ENCODE measurements around the gene SCD.
"Not testable (repeated sequence)": the region's sequence is repeated elsewhere in the genome, so short reads cannot be mapped to it uniquely, and the experiment has no call there.

Gene SCD

DNA sequence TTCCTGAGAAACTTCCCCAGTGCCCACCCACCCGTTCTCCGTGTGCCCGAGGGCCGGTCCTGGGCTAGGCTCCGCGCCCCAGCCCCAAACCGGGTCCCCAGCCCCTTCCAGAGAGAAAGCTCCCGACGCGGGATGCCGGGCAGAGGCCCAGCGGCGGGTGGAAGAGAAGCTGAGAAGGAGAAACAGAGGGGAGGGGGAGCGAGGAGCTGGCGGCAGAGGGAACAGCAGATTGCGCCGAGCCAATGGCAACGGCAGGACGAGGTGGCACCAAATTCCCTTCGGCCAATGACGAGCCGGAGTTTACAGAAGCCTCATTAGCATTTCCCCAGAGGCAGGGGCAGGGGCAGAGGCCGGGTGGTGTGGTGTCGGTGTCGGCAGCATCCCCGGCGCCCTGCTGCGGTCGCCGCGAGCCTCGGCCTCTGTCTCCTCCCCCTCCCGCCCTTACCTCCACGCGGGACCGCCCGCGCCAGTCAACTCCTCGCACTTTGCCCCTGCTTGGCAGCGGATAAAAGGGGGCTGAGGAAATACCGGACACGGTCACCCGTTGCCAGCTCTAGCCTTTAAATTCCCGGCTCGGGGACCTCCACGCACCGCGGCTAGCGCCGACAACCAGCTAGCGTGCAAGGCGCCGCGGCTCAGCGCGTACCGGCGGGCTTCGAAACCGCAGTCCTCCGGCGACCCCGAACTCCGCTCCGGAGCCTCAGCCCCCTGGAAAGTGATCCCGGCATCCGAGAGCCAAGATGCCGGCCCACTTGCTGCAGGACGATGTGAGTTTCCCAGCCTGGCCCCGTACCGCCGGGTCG lies at the start of gene SCD:
TSS of gene SCD (plus strand) at position 469 of the 803 bp plus-strand sequence. CDS start at position 741, 272 bp downstream.
- peak; percentile 44 to 51 (median 50) for DNase-seq (ENCODE audit: low read depth in 3 of 3)

DNA sequence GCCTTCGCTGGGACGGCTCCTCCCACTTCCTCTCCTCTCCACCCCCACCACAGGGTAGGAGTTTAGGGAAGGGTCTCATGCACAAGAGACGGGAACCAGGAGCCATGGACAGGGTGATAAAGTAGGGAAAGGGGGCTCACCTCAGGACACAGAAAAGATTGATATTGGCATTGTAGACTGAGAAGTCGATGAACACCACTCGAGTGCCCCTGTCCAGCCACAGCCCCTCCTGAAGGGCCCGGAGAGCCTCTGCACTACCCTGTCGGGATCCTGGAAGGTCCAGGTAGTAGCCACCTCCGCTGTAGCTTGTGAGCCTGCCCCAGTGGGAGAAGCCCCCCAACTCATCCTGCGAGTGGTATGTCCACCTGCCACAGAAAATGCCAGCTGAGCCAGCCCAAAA lies 49.8 kb upstream of the SCD start:
- DNase-seq (ENCODE audit: low read depth in 3 of 3): no peak

DNA sequence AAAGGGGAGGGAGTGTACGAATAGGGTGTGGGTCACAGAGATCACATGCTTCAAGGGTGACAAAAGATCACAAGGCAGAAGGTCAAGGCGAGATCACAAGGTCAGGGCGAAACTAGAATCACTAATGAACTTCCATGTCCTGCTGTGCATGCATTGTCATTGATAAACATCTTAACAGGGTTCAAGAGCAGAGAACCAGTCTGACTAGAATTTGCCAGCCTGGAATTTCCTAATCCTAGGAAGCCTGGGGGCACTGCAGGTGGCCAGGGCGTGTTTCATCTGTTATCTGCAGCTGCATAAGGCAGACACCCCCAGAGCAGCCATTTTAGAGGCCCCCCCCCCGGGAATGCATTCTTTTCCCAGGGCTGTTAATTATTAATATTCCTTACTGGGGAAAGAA lies 45.9 kb upstream of the SCD start:
- DNase-seq (ENCODE audit: low read depth in 3 of 3): not testable (repeated sequence)

DNA sequence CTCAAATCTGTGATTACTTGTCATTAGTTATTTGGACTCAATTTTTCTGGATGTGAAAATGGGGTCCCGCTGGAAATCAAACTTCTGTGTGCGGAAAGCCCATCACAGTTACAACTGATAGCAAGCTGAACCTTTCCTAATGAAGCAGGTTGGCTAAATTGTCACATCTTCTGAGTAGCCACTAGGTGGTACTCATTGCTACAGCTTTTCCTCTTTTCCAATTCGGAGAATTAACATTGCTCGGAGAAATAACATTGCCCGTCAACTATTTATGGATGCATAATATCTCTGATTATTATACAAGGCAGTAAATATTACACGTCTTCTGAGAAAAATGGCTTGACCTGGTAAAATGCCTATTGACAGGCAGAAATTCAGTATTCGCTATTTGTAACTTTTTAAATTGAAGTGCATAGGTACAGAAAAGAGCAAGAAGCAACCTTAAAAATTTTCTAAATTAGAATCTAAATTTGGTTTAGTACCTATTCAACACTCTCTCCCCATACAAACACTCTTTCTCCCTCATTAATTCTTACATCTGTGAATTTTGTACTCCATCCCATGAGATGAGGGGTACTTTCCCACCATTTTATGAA lies 43.2 kb upstream of the SCD start:
- DNase-seq (ENCODE audit: low read depth in 3 of 3): no peak

DNA sequence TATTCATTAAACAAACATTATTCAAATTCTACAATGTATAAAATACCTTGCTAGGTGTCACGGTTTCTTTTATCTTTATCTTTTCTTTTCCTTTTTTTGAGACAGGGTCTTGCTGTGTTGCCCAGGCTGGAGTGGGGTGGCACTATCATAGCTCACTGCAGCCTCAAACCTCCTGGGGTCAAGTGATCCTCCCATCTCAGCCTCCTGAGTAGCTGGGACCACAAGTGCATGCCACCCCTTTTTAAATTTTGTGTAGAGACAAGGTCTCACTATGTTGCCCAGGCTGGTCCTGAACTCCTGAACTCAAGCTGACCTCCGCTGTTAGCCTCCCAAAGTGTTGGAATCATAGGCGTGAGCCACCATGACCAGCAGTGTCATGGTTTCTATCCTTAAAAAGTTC lies 42.6 kb upstream of the SCD start:
- no peak for DNase-seq (ENCODE audit: low read depth in 3 of 3)

DNA sequence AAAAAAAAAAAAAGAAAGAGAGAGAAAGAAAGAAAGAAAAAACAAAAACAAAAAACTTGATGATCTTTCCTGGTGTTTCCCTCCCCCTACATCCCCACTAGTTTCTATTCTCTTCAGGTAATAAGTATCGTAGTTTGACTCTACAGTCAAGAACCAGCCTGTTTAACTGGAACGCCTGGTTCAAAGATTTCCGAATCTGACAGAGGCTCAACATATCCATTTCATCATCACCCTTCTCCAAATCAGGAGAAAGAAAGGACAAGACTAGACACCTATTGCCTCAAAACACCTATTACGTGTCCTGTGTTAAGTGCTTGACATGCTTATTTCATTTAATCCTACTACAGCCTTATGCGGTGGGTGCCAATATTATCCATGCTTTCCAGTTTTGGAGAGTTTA lies 40.2 kb upstream of the SCD start:
- no peak for DNase-seq (ENCODE audit: low read depth in 3 of 3)

DNA sequence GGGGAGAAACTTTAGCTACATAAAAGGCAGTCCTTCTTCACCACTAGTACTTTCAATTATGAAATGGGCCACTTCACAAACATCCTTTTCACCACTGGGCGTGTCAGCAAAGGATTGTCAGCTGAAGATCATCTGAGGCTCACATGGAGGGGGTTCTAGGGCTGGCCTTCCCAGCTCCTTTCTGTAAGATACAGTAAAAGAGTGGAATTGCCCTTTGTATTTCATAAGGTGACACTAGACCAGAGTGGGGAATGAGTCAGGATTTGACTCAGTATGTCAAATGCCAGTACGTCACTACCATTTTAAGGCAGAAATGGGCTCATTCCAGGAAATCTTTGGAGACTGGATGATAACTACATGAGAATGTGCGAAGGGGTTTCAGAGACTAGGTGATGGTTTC lies 39.3 kb upstream of the SCD start:
- no peak for DNase-seq (ENCODE audit: low read depth in 3 of 3)

DNA sequence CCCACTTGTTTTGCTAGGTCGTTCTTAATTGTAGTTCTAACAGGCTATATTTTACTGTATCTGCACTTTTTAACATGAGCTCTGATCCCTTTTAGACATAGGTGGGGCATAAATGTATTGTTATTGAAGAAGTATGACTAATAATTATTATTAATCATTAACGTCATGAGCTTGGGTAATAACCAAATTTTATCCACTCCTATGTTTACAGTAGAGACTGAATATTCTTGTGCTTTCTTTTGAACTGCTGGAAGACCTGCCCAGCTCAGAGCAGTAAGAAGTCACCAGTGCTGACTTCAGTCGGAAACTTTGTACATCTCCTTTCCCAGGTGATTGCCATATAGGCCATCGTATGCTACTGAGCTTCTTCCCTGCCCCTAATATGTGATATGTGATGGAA lies 35.7 kb upstream of the SCD start:
- DNase-seq (ENCODE audit: low read depth in 3 of 3): no peak

DNA sequence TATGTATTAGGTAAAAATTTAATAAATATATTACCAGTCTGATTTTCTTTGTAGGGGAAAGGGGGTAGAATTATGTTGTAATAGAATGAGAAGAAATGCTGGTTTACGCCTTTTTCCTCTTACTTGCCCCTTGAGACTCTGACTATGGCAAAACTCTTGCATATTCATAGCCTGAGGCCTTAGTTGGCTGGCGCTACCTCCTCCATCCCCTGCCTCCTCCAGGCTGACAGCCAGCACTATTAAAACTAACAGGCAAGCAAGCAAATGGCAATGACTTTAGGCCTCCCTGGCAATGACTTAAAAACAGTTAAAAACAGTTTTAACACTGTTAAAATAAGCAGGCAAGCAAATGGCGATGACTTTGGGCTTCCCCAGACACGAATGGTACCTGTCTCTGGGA lies 31.4 kb upstream of the SCD start:
- no peak for DNase-seq (ENCODE audit: low read depth in 3 of 3)

DNA sequence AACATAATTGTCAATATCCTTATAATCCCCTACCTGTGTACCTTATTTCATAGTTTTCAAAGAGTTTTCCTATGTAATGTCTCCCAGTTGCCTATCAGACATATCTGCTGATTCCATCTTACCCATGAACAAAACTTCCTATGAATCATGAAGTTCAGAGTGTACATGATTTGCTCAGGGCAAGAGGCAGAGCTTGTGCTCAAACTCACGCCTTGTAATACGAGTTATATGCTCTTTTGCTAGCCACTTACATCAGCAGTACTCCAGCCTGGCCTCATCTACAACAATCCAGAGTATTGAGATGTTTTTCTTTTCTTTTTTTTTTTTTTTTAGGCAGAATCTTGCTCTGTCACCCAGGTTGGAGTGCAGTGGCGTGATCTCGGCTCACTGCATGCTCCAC lies 28.8 kb upstream of the SCD start:
- DNase-seq (ENCODE audit: low read depth in 3 of 3): no peak

DNA sequence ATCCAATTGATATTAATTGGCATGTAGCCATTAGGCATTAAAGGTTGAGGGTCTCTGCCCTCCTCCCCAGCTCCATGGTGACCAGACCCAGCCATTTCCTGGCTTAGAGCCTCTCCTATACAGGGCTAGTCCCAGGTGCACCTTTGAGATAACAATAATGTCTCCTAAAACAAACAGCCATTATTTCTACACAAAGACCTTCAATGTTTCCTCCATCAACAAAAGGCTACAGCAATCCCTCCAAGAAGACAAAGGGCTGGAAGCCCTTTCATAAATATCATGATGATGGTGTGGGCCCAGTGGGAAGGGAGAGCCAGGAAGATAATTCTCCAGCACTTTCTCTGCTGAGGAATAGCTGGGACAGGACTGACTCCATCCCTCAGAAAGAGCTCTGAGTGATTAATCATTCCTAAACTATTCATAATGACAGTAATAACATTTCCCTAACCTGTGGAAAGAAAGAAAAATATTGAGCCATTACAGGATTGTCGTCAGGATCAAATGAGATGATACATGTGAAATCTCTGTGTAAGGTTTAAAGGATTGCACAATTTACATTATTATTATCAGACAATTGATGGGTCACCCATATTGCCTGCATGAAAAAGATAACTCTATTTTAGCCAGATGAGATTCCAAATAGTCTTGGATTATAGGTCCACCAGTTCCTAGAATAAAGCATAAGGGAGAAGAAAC lies 27.2 kb upstream of the SCD start:
- DNase-seq (ENCODE audit: low read depth in 3 of 3): no peak

DNA sequence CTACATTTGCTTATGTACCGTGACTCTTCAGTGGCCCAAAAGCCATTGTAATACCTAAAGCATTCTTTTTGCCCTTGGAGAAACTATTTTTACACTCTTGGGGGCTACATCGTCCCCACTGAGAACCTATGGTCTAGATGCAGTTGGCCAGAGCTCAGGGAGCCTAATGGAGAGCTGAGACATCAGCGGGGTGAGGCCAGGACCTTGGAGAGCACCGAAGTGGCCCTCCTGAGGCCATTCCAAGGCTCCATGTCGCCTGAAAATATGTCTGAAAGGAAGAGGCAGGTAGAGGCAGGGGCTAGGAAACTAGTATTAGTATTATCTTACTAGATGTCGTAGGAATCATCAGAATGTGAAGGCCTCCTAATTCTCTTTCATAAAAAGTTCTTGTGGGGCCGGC lies 21.9 kb upstream of the SCD start:
- DNase-seq (ENCODE audit: low read depth in 3 of 3): no peak

DNA sequence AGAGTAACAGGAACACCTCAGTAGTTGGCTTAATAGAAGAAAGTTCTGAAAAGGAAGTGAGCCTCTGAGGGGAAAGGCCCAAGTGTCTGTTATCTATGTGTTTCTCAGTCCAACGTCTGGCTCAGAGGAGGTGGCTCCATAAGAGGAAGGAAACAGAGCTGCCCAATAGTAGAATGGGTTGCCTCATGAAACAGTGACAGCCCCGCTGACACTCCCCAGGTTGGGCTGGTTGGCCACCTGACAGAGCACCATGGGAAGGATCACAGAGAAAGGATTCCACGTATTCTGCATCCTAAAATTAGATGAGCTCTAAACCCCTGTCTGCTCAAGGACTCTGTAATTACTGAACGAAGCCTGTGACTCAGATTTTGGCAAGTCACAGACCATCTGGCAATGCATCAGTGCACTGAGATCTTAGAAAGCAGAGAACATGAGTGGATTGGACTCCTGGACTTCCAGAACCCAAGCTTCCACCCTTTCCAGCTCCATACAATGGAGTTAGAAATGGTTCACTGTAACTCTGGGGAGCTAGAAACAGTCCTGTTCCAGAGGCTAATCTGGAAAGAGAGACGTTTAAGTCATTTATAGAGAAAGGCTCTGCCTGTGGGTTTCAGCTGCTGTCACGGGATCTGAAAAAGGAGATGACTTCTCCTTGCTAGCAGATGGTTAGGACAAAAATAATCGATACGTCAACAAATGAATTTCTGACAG lies 19.9 kb upstream of the SCD start:
- no peak for DNase-seq (ENCODE audit: low read depth in 3 of 3)

DNA sequence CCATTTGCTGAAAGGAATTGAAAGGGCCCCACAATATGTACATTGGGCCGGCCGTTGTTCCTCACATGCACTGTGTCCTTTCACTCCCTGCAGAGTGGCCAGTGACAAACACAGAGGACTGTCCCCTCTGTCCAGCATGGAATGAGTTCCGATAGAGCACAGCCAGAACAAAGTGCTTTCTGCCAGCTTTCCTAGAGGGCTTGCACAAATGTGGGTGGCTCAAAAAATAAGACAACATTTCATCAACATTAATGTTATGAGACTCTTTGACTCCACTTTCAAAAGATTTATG lies 19.4 kb upstream of the SCD start:
- DNase-seq (ENCODE audit: low read depth in 3 of 3): no peak

DNA sequence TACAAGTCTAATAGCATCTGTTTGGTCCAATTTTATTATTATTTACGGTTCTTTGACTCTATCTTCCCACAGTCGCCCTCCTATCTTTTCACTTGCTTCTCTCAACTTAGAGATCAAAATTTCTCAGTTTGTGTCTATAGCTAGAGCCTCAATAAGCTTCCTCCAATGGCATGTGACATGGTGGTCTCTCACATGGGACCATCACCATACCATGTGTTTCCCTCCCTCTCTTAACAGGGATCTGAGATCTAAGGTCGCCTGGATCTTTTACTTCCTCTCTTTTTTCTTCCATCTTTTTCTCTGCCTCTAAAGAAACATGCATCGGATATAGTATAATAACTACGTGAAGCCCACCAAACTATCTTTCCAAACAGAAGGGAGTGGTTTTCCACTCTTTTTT lies 18.8 kb upstream of the SCD start:
- DNase-seq (ENCODE audit: low read depth in 3 of 3): no peak

DNA sequence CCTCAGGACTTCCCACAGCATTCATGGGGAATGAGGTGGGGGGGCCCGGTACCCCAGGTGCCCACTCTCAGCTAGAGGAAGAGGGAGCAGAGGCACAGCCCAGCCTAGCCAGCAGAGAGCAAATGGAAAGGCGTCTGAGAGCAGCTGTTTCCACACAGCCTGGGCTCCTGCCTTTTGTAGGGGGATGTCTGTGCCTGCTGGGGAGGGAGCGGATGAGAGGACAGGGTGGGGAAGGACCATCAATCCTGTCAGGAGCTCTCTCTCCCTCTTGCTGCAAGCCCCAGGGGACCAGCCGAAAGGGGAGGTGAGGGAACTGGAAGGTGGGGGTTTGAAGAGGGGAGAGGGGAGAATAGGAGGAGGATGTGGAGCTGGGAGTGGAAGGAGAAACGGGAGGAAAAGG lies 17.0 kb upstream of the SCD start, which contains the start of gene PKD2L1:
TSS of gene PKD2L1 (minus strand) at position 150 of the 400 bp plus-strand sequence. CDS start at position 25, 125 bp downstream.
- no peak for DNase-seq (ENCODE audit: low read depth in 3 of 3)

DNA sequence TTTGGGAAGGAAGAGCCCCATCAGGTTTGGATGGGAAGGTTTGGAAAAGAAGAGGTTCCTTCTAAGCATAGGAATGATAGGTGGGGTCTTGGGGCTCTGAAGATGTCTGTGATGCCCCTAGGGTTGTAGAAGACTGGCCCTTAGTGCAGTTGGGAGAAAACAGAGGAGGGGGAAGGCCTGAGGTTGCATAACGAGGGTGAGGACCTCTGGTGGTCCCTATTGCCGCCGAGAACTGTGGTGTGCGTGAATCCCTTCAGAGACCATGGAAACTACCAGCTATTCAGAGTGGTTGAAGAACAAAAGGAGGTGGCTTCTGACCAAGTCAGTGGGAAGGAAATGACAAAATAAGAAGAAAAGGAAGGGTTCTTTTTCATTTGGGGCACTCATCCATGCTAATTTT lies 13.9 kb upstream of the SCD start:
- no peak for DNase-seq (ENCODE audit: low read depth in 3 of 3)

DNA sequence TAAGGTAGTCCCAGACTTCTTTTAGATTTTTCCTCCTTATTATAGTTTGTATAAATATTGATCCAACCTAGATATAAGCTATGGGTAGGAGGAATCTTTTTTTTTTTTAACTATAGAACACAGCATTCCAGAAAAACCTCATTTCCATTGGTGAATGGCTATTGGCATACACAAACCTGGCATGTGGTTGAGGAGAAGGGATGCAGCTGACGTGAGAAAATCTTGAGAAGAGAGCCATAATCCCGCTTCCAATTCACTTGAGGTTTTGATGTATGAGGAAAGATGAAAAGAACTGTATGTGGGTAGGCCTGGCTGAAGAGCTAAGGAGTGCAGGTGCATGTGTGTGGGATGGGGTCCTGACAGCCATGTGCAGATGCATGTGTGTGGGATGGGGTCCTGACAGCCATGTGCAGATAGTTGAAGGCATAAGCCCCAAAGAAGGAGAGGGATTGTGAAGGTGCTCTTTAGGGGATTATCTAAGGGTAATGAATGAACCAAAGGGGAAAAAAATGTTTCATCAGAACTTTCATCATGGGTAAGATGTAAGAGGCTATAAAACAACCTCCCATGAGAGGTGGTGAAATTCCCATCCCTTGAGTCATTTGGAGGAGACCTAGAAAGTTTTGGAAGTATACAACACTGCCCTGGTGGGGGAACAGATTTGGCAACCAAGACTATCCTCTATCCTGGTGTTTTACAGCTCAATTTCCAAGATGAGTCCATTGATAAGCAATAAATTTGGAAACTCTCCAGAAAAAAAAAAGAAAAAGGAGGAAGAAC lies 13.2 kb upstream of the SCD start:
- no peak for DNase-seq (ENCODE audit: low read depth in 3 of 3)

DNA sequence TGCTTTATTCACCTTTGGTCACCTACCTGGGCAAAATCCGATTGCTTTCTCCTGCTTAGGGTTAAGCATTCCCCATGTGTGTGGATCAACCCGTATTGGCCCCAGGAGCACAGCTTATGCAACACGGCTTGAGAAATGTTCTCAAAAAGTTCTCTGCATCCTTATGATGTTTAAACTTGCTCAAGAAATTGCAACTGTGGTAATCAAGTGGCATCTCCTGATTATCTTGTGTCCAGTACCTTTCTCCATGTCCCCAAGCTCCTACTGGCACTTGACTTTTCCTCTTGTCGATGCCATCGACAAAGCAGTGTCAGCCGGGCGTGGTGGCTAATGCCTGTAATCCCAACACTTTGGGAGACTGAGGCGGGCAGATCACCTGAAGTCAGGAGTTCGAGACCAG lies 12.3 kb upstream of the SCD start:
- DNase-seq (ENCODE audit: low read depth in 3 of 3): no peak

DNA sequence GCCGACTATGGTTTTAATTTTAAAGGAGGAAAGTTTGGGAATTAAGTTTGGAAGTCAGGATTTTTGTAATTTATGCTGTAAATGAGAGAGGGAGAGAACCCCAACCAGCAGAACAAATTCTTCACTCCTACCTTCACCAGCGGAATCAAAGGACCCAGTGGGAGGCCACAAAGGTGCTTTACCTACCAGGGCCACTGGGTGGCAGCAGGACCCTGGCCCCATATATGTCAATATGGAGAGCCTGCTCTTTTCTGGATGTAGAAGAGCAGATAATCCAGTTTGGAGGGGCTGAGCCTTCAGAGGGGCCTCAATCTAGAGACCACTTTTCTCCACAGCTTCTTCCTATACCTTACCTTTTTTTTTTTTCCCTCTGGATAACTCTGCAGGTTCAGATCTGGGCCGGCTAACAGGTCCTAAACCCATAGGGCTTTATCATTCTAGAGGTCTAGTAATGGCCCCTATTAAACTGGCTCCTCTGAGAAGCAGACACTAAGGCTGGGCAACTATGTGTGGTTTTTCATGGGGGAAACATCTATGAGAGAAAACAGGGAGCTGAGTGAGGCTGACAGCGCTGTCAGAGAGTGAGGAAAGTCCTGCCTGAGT lies 8.5 kb upstream of the SCD start:
- DNase-seq (ENCODE audit: low read depth in 3 of 3): peak; percentile 62 to 70 (median 68)

DNA sequence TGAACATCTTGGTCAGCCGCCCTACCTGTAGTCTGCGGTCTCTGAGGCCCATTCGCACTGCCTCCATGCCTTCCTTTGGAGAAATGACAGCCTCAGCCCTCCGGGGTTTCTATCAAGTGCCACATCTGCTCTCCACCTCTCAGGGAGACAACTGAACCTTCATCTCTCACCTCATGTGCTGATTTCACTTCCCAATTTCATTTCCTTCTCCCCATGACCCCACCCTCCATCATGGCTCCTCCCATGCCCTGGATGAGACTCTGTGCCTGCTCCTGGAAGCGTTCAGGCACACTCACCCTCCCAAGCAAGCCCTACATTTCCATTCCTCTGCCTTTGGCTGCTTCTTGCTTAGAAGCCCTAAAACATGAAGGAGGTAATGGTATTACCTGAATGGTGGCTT lies 7.8 kb upstream of the SCD start:
- no peak for DNase-seq (ENCODE audit: low read depth in 3 of 3)
